ENCODE measurements around the gene ERCC8. TPM values are rescaled to one million over a fixed set of nuclear protein-coding genes. Genes with fewer than 3 reads are reported as not detected.

Gene ERCC8
- total and polyA plus RNA-seq, 2 experiments from 2014 or later = 21.6 to 53.9 TPM

DNA sequence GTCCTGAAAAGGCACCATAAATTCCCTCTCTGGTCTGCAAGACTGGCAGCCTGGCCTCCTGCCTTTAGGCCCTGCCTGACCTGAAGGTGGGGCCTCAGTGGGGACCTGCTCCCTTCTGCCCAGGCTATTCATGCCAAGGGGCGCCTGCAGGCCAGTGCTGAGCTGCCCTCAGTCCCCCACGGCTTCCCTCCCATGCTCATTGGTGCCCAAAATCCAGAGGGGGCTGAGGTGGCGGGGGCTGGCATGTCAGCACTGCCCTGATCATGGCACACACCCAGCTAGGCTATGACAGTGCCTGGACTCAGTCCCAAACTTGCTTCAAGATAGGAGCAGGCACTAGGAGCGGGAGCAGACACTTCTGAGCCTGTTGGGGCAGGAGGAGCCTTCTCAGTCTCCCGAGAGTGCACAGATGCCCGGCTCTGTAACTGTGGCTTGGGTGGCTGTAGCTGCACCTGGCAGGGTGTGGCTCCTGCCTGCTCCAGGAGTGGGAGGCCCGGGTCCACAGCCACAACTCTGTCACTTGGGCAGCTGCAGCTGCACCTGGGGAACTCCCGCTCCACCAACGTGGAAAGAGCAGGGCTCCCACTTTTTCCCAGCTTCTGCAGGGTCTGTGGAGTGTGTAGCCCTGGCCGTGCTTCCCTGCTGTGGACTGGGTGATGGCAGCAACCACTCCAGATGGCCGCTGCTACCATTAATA lies 49.2 kb upstream of the ERCC8 start:
- Mint-ChIP-seq H3K9me3 (peaks cover 49% of the 10 kb centered on the region), H3K36me3 (ENCODE audit: low read depth) (peaks cover 46% of the 10 kb centered on the region; the same call in 2 of the 3 replicates), H3K27me3 (ENCODE audit: insufficient read depth, low read depth, poor library complexity) (no peaks in the 10 kb centered on the region), H3K27ac (no peak overlapping the region), H3K4me3 (no peak overlapping the region), H3K4me1 (no peaks in the 10 kb centered on the region)
- Histone ChIP-seq H3K36me3 (ENCODE audit: insufficient read depth) (peaks cover 5% of the 10 kb centered on the region; the same call in 1 of the 2 replicates), H3K4me3 (no peak overlapping the region), H3K27ac (ENCODE audit: low read depth) (no peak overlapping the region), H3F3A (replicated peaks; ENCODE audit: low read depth) (no peaks in the 10 kb centered on the region), H3K4me2 (no peak overlapping the region), H2AFZ (no peak overlapping the region), H3K79me2 (replicated peaks; ENCODE audit: insufficient read depth) (0 out of 2 replicates have a peak, but pooled peaks cover 10% of the 10 kb centered on the region), H4K20me1 (replicated peaks; ENCODE audit: insufficient read depth) (no peaks in the 10 kb centered on the region), H3K27me3 (ENCODE audit: insufficient read depth) (no peaks in the 10 kb centered on the region), H3K9me2 (ENCODE audit: insufficient read depth) (no peaks in the 10 kb centered on the region), H3K4me1 (ENCODE audit: insufficient read depth) (no peaks in the 10 kb centered on the region)
- DNase-seq (ENCODE audit: low spot score) (no peak), ATAC-seq (no peak)
- TF ChIP-seq CREB1 (CRISPR knock-in tag; IDR thresholded peaks at IDR 0.05; ENCODE audit: low read depth) (no peak), ZNF114 (CRISPR knock-in tag; IDR thresholded peaks at IDR 0.05) (no peak), JUNB (IDR thresholded peaks at IDR 0.05; ENCODE audit: unreplicated experiment) (no peak), NANOG (IDR thresholded peaks at IDR 0.05; ENCODE audit: borderline replicate concordance) (no peak), ZNF462 (CRISPR knock-in tag; IDR thresholded peaks at IDR 0.05) (no peak), ZNF331 (CRISPR knock-in tag; IDR thresholded peaks at IDR 0.05; ENCODE audit: low read depth) (no peak), EZH2phosphoT487 (IDR thresholded peaks at IDR 0.05; ENCODE audit: unreplicated experiment) (no peak), POLR2AphosphoS5 (IDR thresholded peaks at IDR 0.05; ENCODE audit: low read depth) (no peak), STAT1 (IDR thresholded peaks at IDR 0.05; ENCODE audit: unreplicated experiment) (no peak)
- TF ChIP-seq, protein P1, sequence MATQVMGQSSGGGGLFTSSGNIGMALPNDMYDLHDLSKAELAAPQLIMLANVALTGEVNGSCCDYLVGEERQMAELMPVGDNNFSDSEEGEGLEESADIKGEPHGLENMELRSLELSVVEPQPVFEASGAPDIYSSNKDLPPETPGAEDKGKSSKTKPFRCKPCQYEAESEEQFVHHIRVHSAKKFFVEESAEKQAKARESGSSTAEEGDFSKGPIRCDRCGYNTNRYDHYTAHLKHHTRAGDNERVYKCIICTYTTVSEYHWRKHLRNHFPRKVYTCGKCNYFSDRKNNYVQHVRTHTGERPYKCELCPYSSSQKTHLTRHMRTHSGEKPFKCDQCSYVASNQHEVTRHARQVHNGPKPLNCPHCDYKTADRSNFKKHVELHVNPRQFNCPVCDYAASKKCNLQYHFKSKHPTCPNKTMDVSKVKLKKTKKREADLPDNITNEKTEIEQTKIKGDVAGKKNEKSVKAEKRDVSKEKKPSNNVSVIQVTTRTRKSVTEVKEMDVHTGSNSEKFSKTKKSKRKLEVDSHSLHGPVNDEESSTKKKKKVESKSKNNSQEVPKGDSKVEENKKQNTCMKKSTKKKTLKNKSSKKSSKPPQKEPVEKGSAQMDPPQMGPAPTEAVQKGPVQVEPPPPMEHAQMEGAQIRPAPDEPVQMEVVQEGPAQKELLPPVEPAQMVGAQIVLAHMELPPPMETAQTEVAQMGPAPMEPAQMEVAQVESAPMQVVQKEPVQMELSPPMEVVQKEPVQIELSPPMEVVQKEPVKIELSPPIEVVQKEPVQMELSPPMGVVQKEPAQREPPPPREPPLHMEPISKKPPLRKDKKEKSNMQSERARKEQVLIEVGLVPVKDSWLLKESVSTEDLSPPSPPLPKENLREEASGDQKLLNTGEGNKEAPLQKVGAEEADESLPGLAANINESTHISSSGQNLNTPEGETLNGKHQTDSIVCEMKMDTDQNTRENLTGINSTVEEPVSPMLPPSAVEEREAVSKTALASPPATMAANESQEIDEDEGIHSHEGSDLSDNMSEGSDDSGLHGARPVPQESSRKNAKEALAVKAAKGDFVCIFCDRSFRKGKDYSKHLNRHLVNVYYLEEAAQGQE (IDR thresholded peaks at IDR 0.05; ENCODE audit: unreplicated experiment) = no peak
- TF ChIP-seq, protein P2, sequence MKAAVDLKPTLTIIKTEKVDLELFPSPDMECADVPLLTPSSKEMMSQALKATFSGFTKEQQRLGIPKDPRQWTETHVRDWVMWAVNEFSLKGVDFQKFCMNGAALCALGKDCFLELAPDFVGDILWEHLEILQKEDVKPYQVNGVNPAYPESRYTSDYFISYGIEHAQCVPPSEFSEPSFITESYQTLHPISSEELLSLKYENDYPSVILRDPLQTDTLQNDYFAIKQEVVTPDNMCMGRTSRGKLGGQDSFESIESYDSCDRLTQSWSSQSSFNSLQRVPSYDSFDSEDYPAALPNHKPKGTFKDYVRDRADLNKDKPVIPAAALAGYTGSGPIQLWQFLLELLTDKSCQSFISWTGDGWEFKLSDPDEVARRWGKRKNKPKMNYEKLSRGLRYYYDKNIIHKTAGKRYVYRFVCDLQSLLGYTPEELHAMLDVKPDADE (IDR thresholded peaks at IDR 0.05) = no peak

Measured in GM23338 (cell line).